DMS 273 (cell line): Measurements from ENCODE around the gene HLA-DQB1.
"Not testable (repeated sequence)": the region's sequence is repeated elsewhere in the genome, so short reads cannot be mapped to it uniquely, and the experiment has no call there.

Experiments
- DNase-seq: peaks from one replicate; lab custom pipeline; 2025; ENCODE audit not compliant: unreplicated experiment; lab: John Stamatoyannopoulos, UW

HLA-DQB1 gene

DNA sequence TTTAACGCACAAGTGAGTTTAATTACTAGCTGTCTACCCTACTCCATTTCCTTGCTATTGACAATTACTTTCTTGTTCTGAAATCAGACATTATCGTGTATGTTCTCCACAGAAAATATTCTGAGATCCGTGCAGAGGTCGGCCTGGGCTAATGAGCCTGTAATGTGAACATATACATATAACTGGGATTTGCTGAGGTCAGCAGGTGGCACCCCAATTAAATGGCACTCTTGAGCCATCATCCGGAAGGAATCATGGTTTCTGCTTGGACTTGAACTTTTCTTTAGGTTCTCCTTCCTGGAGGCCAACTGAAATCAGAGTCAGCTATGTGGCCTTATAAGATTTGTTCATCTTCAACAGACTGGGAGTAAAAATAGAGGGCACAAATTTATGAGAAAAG, 3.6 kb downstream of the HLA-DQB1 start:
- DNase-seq, result no peak

DNA sequence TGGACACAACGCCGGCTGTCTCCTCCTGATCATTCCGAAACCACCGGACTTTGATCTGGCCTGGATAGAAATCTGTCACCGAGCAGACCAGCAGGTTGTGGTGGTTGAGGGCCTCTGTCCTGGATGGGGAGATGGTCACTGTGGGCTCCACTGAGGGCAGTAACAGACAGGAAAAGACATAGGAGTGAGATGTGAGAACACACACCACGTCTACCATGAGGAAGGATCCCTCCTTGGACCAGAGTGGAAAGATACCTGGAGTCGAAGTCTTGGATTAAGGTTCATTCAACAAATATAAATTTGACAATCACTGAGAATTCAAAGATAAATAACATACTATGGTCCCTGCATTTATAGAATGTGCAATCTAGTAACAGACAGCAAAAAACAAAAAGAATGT, 4.4 kb downstream of the HLA-DQB1 start:
- no peak for DNase-seq

DNA sequence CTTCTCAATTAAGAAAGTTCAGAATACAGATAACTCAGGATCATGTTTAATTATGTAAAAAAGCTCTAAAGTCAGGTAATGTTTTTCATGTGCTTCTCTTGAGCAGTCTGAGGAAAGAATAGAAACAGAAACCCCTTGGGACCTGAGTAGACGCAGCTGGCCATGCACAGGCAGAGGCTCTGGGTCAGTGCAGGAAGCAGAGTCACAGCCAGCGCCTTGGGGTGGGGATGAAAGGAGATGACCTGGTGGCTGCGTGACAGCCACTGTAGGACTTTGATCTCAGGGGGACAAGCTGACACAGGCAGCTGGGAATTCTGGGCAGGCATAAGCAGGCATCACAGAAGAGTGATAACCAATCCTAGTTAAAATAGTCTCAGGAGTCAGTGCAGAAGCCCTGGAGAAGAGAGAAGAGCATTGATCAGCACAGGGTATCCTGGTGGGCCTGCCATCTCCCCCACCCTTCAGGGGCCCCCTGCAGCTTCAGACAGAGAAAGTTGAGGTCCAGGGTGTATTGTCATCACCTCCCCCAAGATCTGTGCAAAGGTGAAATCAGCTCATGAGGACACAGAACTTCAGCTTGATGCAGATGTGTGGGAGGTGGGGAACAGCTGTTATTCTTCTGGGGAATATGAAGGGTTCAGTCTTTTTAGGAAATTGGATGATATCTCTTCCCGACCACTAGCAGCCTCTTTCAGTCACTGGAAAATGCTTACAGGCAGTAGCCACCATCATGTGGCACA, 6.4 kb downstream of the HLA-DQB1 start:
- no peak for DNase-seq

DNA sequence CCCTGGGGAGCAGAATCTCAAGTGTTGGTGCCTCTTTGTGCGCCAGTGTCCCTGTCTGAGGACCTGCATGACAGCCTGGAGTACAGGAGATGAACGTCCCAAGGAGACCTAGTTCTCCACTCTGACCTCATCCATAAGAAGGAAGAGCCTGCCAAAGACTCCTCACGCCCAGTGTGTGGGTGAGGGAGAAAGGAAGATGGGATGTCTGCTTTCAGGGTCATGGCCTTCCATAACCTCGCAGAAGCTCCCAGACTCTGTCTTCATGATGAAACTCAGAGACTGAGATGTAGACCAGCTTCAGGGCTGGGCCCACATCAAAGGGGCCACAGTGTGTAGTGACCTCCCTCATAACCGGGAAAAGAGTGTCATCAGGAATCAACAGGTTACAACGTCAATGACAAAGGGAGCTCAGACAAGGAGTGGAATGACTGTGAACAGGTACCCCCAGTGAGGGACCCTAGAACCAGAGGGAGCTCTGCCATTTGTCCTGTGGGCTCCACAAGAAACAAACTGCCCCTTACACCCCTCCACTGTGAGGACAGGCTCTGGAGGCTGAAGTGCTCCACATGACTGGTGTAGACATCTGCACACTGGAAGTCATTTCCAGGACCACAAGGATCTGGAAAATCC, 8.1 kb downstream of the HLA-DQB1 start:
- DNase-seq, result no peak

DNA sequence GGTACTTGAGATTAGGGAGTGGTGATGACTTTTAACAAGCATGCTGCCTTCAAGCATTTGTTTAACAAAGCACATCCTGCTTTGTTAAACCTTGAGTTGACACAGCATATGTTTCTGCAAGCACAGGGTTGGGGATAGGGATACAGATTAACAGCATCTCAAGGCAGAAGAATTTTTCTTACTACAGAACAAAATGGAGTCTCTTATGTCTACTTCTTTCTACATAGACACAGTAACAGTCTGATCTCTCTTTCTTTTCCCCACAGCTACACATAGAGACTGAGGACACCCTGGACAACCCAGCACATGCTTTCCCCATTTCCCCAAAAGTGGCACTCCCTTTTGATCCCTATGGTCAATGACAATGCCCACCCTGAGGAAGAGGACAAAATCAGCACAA, 8.6 kb downstream of the HLA-DQB1 start:
- not testable (repeated sequence) for DNase-seq

DNA sequence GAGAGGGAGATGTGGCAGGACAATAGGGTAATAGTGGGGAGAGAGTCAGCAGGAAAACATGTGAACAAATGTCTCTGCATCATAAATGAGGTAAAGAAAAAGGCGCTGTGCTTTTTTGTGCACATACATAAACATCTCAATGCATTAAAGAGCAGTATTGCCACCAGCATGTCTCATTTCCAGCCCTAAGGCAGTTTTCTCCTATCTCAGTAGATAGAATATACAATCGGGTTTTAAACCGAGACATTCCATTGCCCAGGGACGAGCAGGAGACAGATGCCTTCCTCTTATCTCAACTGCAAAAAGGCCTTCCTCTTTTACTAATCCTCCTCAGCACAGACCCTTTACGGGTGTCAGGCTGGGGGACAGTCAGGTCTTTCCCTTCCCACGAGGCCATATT, 9.1 kb downstream of the HLA-DQB1 start:
- not testable (repeated sequence) for DNase-seq

DNA sequence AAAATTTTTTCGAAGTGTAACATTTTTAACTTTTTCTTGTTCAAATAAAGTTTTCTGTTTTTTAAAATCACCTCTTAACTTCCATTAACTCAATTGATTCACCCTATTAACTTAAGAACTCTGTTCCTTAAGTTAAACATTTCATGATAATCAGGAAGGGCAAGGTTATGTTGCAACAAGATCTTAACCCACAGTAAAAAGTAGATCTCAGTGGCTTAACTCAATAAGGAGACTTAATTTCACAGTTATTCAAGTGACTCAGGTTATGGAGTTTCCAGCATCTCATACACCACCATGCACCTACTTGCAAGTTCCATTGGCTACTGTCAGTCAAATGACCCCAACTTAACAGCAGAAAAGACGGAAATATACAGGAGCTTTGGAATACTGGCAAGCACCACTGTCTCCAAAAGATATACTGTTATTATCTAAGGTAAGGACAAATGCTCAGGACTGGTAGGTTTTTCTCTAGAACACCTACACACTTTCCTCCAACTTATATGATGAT, 11.2 kb downstream of the HLA-DQB1 start:
- DNase-seq, result no peak

DNA sequence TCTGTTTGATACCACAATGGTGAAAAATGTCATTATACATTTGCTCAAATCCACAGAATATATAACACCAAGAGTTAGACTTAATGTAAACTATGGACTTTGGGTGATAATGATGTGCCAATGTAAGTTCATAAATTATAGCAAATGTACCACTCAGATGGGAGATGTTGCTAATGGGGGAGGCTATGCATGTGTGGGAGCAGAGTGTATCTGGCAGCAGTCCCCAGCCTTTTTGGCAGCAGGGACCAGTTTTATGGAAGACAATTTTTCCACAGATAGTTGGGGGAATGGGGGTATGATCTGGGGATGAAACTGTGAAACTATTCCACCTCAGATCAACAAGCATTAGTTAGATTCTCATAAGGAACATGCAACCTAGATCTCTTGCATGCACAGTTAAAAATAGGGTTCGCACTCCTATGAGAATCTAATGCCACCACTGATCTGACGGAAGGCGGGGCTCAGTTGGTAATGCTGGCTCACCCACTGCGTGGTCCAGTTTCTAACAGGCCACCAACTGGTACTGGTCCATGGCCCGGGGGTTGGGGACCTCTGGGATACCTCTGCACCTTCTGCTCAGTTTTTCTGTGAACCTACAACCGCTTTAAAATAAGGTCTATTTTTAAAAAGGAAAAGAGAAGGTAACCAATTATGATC, 21.3 kb downstream of the HLA-DQB1 start:
- DNase-seq, result no peak

DNA sequence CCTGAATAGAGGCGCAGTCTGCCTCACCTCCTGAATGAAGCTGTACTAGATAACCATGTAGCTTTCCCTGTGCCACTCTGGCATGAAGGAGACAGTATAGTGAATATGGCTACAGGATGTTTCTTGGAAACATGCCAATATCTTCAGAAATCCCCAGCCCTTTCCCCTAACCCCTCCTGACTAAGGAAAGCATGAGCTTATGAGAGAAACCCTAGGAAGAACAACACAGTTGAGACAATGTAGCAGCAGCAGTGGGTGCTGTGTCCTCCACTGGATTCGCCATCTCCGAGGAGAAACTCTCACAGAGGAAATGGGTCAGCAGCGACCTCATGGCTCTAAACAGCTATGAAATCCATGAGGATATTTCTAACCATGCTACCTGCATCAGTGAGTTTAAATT, 22.6 kb downstream of the HLA-DQB1 start:
- no peak for DNase-seq

DNA sequence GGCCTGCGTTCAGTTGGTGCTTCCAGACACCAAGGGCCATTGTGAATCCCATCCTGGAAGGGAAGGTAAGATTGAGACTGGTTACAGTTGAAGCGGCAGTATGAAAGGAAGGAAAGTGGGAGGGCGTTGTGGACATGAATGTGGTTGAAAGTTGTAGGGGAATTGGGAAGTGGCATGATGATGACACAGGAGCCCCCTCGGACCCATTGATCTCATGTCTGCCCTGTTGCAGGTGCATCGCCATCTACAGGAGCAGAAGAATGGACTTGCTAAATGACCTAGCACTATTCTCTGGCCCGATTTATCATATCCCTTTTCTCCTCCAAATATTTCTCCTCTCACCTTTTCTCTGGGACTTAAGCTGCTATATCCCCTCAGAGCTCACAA, 23.7 kb downstream of the HLA-DQB1 start:
- no peak for DNase-seq

DNA sequence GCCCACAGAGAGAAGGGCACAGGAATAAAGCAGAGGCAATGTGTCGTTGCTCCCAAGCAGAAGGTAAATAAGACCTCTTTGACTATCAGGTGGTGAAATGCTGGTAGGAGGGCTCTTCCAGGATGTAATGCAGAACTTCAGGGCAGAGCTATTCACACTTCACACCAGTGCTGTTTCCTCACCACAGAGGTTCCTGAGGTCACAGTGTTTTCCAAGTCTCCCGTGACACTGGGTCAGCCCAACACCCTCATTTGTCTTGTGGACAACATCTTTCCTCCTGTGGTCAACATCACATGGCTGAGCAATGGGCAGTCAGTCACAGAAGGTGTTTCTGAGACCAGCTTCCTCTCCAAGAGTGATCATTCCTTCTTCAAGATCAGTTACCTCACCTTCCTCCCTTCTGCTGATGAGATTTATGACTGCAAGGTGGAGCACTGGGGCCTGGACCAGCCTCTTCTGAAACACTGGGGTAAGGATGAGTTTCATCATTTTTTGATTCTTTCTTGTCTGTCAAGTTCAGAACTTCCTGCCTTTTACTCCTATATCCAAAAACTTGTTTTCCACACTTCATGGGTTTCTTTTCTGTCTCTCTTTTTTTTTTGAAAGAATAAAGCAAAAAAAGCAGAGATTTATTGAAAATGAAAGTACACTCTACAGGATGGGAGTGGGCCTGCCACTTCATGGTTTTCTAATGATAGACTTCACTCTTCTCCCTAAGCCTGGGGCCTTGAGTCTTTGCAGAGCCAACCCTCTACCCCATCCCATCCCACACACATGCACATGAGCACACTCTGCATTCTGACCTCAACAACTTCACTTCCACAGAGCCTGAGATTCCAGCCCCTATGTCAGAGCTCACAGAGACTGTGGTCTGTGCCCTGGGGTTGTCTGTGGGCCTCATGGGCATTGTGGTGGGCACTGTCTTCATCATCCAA, 24.4 kb downstream of the HLA-DQB1 start:
- not testable (repeated sequence) for DNase-seq

DNA sequence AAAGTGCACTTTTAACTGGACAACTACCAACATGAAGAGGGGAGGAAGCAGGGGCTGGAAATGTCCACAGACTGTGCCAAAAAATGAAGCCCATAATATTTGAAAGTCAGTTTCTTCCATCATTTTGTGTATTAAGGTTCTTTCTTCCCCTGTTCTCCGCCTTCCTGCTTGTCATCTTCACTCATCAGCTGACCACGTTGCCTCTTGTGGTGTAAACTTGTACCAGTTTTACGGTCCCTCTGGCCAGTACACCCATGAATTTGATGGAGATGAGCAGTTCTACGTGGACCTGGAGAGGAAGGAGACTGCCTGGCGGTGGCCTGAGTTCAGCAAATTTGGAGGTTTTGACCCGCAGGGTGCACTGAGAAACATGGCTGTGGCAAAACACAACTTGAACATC, 25.3 kb downstream of the HLA-DQB1 start:
- no peak for DNase-seq

DNA sequence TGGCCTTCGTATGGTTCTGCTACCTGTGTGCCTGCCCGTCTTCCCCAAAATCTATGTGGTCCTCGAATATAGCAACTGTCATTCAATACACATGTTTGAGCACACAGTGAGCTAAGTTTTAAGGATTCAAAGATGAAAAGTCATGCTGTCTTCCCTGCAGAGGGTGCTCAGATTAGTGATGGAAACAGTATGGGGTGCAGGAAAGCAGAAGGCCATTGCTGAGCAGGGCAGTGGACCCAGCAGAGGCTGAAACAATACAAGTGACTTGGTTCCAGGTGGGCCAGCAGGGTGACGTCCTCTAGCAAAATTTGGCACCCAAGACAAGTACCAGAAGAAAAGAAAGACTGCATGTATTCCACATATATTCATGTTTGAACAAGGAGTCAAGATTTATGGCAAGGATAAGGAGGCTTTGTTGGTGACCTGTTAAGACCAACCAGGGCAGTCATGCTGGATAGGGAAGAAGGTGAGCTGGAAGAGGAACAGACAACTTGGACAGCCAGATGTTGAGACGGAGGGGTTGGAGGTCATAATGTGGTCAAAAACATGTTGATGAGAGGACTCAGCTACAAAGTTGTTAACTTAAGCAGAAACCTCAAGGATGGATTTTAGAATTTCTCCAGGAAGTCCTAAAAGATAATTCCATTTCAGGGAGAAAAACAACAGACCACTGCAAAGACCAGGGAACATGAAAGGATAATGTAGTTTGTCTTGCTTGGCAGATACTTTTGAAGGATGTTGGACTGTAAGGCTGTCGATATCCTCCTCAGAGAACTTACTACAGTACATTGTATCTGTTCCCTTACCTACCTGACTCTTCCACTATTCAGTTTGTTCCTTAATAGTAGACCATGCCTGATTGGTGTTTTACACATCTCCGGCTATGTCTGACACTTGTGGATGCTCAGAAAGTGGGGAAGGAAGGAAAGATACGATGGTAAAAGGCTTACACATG, 26.7 kb downstream of the HLA-DQB1 start:
- DNase-seq, result no peak

DNA sequence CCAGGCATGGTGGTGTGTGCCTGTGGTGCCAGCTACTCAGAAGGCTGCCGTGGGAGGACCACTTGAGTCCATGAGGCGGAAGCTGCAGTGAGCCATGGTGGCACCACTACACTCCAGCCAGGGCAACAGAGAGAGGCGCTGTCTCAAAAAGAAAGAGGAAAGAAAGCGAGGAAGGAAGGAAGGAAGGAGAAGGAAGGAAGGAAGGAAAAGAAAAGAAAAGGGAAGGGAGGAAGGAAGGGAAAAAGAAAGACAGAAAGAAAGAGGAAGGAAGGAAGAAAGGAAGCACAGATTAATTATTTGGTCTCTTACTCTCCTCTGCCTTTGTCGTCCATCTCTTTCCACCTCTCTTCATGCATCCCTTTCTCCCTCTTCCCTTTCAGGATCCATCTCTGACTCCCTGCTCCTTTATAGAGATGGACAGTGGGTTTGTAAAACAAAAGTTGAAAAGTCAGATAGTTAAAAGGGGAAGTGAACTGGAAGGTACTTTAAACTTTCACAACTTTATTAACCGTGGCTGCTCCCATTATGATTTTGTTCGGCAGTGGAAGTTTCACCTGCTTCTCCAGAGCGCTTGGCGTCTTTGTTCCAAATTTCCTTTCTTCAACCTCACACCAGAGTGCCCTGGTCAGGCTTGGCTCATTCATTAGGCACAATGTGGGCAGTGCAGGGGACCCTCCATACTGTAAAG, 27.8 kb downstream of the HLA-DQB1 start:
- no peak for DNase-seq

DNA sequence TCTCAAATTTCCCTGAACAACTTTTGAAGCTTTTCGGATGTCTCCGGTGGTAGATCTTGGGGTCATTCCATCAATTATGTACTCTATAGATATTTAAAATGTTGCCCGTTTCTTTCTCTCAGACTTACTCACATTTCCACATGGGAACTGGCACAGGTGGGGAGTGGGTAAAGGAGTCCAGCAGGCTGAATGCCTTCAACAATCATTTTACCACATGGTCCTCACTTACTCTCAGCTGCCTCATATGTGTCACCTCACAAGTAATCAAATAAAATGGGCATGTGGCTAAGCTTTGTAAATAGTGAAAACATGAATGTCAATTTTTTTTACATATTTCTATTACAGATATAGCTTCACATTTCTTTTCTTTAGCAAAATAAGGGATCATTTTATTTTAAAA, 28.6 kb downstream of the HLA-DQB1 start:
- no peak for DNase-seq

DNA sequence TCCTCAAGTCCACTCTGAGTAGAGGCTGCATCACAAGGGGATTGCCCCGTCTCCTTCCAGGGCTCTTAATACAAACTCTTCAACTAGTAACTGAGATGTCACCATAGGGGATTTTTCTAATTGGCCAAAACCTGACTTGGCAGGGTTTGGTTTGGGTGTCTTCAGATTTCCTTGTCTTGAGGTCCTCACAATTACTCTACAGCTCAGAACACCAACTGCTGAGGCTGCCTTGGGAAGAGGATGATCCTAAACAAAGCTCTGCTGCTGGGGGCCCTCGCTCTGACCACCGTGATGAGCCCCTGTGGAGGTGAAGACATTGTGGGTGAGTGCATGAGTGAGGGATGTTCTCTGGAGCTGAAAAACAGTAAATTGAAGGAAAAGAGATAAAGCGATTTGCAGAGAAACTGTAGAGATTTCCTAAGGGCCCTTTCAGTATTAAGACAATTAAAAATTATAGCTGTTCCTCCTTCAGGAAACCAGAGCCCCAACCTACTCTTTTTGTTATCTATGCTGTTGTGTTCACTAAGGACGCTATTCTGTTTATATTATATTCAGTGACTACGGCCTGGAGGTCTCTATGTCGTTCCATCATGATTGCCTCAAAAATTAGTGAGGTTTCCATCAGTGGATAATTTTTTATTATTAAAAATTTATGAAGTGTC, 29.1 kb downstream of the HLA-DQB1 start, which contains the start of gene HLA-DQA1:
Gene HLA-DQA1, plus strand, starts transcription at position 188 of the 662 bp plus-strand sequence. Its CDS starts 53 bp downstream, at position 241.
- no peak for DNase-seq

DNA sequence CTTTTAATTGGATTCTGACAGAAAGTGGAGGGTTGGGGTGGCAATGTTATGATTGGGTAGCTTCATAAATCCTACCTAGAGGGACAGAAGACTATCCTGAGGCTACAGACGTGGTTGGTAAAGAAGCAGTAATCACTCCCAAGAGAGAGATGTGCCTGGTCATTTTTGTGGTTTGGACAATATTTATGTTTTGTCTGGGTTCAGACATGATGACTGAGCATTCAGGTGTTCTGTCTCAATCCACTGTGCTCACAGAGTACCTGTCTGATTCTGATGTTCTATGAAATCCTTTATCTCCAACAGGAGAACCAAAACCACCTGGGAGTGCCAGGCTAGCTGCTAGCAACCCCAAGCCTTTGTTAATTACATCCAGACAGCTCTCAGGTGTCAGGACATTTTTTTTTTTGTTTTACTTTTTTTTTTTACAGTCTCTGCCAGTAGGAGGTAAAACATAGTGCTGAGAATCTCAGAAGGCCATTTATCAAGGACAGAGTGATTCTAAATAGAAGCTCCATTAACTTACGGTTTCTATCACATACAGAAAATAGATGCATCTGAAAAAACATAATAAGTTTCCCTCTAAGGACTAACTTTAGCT, 30.8 kb downstream of the HLA-DQB1 start:
- DNase-seq, result no peak

DNA sequence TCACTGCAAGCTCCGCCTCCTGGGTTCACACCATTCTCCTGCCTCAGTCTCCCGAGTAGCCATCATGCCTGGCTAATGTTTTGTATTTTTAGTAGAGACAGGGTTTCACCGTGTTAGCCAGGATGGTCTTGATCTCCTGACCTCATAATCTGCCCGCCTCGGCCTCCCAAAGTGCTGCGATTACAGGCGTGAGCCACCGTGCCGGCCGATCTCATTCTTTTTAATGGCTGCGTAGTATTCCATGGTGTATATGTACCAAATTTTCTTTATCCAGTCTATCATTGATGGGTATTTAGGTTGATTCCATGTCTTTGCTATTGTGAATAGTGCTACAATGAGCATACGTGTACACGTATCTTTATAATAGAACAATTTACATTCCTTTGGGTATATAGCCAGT, 36.7 kb downstream of the HLA-DQB1 start:
- DNase-seq, result not testable (repeated sequence)
